Sigmoid colon (tissue), 4 donors: ENCODE measurements around the gene CREBL2.

Experiments
- CTCF ChIP-seq, 4 experiments: fragments of 450-650 bp in 3 of 4; fragments of 200-600 bp in 1 of 4; IDR thresholded peaks; one replicate each; pipeline ENCODE4 v1.5.1; 2016 to 2019; ENCODE audit warnings: antibody characterized with exemption in 4 of 4, mild to moderate bottlenecking in 3 of 4, moderate library complexity in 2 of 4
- EP300 ChIP-seq, 4 donors: sonication (generic); formaldehyde crosslinking; IDR thresholded peaks; one replicate each; pipeline ENCODE4 v1.6.1; 2017; ENCODE audit warnings: antibody characterized with exemption in 4 of 4
- POLR2AphosphoS5 ChIP-seq, 4 donors: sonication (generic); formaldehyde crosslinking; IDR thresholded peaks; one replicate each; pipeline ENCODE4 v1.6.1; 2017; ENCODE audit warnings: antibody characterized with exemption in 4 of 4

DNA sequence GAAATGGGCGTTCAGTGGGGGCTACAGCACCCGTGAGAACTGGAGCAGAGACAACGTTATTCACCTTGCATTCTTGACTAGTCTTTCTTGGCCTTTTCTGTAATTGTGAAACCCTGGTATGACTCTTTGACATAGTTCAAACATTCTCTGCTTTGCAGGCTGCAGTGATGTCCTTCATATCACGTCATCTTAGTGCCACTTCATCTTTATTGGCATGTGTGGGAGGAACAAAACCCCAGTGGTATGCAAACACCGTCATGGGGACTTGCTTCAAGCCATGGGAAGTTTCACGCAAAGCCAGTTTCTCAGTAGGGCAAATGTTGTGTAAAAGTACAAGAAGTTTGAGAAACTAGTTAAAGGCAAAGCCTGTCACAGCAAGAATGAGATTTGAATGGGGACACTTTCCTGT is 28.8 kb upstream of the CREBL2 start:
- no peak for TF ChIP-seq CTCF (IDR thresholded peaks at IDR 0.05)
- no peak for TF ChIP-seq EP300 (IDR thresholded peaks at IDR 0.05)
- no peak for TF ChIP-seq POLR2AphosphoS5 (IDR thresholded peaks at IDR 0.05)
